ENCODE measurements around the gene TRIM36. TPM values are rescaled to one million over a fixed set of nuclear protein-coding genes. Genes with fewer than 3 reads are reported as not detected.

Gene TRIM36
- polyA plus RNA-seq, 2 of the 4 experiments (the other 2 are of a cell fraction) = 0.28 to 1.2 TPM

DNA sequence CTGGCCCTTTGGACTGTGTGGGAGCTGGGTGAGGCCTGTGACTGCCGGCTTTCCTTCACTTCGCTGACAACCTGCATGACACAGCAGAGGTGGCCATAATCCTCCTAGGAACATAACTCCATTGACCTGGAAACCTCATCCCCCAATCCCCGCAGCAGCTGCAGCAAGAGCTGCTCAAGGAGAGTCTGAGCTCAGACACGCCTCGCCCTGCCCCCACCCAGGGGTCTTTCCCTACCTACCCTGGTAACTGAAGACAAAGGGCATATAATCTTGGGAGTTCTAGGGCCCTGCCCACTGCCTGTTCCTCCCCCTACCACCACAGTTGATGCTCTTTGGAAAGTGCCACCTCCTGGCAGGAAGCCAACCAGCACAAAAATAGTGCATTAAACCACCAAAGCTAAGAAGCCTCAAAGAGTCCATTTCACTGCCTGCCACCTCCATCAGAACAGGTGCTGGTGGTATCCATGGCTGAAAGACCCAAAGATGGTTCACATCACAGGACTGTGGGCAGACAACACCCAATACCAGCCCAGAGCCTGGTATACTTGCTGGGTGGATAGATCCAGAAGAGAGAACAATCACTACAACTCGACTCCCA, 18.4 kb downstream of the TRIM36 start:
- no peaks in the 10 kb centered on the region for H3K4me1 ChIP-seq
- FAIRE-seq (no peak), ATAC-seq (no peak), DNase-seq (ENCODE audit: low read depth in 1 of 2, low spot score in 1 of 2) (no peak)
- TF ChIP-seq ZC3H11A (IDR thresholded peaks at IDR 0.05) = no peak
- TF ChIP-seq FOXS1 (CRISPR knock-in tag; IDR thresholded peaks at IDR 0.05) = no peak
- TF ChIP-seq RFX5 (IDR thresholded peaks at IDR 0.05) = no peak
- no peak for TF ChIP-seq SMC3 (IDR thresholded peaks at IDR 0.05)
- no peak for TF ChIP-seq ZNF302 (CRISPR knock-in tag; IDR thresholded peaks at IDR 0.05)
- TF ChIP-seq NR3C1 (IDR thresholded peaks at IDR 0.05) = no peak
- no peak for TF ChIP-seq JUNB (IDR thresholded peaks at IDR 0.05)
- TF ChIP-seq GATA3 (IDR thresholded peaks at IDR 0.05; ENCODE audit: borderline replicate concordance) = no peak
- TF ChIP-seq ZFP36 (IDR thresholded peaks at IDR 0.05; ENCODE audit: borderline replicate concordance, partially characterized antibody) = no peak
- no peak for TF ChIP-seq HDAC2 (IDR thresholded peaks at IDR 0.05)
- no peak for TF ChIP-seq HOXB13 (CRISPR knock-in tag; IDR thresholded peaks at IDR 0.05; ENCODE audit: low read depth)
- TF ChIP-seq CHD4 (IDR thresholded peaks at IDR 0.05; ENCODE audit: borderline replicate concordance) = no peak
- TF ChIP-seq FOSB (CRISPR knock-in tag; IDR thresholded peaks at IDR 0.05) = no peak
- TF ChIP-seq HES2 (IDR thresholded peaks at IDR 0.05) = no peak
- 0 out of 3 replicates have a peak, but pooled peaks cover 6% of the 10 kb centered on the region for H3K9me3 ChIP-seq
- ChIA-PET CTCF (interaction anchor here (1.2 to 2.2 kb wide), 2 partner anchors 11 to 14 kb away, joined by 3 to 7 read pairs; no protein-coding TSS in a partner anchor), POLR2A (no interaction called here)
- H3K27ac ChIP-seq = no peak overlapping the region
- WGBS (ENCODE audit: missing lambda C conversion rate) = 59% methylated on average over 6 of the region's 6 CpGs
- no peak overlapping the region for H3K4me2 ChIP-seq
- H3K4me3 ChIP-seq = no peak overlapping the region

GRCh38 chr5:115150512-115150911, 19.2 kb downstream of the TRIM36 start:
- ATAC-seq = no peak
- TF ChIP-seq BHLHE40 (IDR thresholded peaks at IDR 0.05; ENCODE audit: low read depth, low read length) (no peak), ZC3H11A (IDR thresholded peaks at IDR 0.05) (no peak)
- no peak for FAIRE-seq
- Histone ChIP-seq H3K4me2 (no peak overlapping the region), H3K27ac (no peak overlapping the region), H3K9me3 (0 out of 3 replicates have a peak, but pooled peaks cover 2% of the 10 kb centered on the region), H3K4me1 (no peaks in the 10 kb centered on the region), H3K4me3 (no peak overlapping the region)
- no peak for DNase-seq (ENCODE audit: low read depth in 1 of 2, low spot score in 1 of 2)
- WGBS (ENCODE audit: missing lambda C conversion rate) = 36% methylated on average over 5 of the region's 5 CpGs
- POLR2A ChIA-PET = no interaction called here
- CTCF ChIA-PET = interaction anchor here (2.2 kb wide), 1 partner anchor 10 kb away, joined by 7 read pairs; no protein-coding TSS in a partner anchor

GRCh38 chr5:115147052-115147451, 22.7 kb downstream of the TRIM36 start:
- Histone ChIP-seq H3K4me3 (no peak overlapping the region), H3K4me2 (no peak overlapping the region), H3K27ac (no peak overlapping the region), H3K4me1 (no peaks in the 10 kb centered on the region), H3K9me3 (0 out of 3 replicates have a peak, but pooled peaks cover 2% of the 10 kb centered on the region)
- WGBS (ENCODE audit: missing lambda C conversion rate) = 36% methylated on average over 5 of the region's 5 CpGs
- ChIA-PET CTCF (no interaction called here), POLR2A (no interaction called here)
- no peak for TF ChIP-seq PHF8 (IDR thresholded peaks at IDR 0.05; ENCODE audit: borderline replicate concordance, low read depth)
- no peak for TF ChIP-seq MAX (IDR thresholded peaks at IDR 0.05)
- no peak for TF ChIP-seq FOXS1 (CRISPR knock-in tag; IDR thresholded peaks at IDR 0.05)
- no peak for TF ChIP-seq ESRRA (IDR thresholded peaks at IDR 0.05; ENCODE audit: borderline replicate concordance, low read length)
- TF ChIP-seq POLR2AphosphoS2 (conservative IDR thresholded peaks at IDR 0.05; ENCODE audit: low read length) = no peak
- TF ChIP-seq ATOH8 (CRISPR knock-in tag; IDR thresholded peaks at IDR 0.05; ENCODE audit: low read depth) = no peak
- TF ChIP-seq SMC3 (IDR thresholded peaks at IDR 0.05) = no peak
- TF ChIP-seq, protein P1, sequence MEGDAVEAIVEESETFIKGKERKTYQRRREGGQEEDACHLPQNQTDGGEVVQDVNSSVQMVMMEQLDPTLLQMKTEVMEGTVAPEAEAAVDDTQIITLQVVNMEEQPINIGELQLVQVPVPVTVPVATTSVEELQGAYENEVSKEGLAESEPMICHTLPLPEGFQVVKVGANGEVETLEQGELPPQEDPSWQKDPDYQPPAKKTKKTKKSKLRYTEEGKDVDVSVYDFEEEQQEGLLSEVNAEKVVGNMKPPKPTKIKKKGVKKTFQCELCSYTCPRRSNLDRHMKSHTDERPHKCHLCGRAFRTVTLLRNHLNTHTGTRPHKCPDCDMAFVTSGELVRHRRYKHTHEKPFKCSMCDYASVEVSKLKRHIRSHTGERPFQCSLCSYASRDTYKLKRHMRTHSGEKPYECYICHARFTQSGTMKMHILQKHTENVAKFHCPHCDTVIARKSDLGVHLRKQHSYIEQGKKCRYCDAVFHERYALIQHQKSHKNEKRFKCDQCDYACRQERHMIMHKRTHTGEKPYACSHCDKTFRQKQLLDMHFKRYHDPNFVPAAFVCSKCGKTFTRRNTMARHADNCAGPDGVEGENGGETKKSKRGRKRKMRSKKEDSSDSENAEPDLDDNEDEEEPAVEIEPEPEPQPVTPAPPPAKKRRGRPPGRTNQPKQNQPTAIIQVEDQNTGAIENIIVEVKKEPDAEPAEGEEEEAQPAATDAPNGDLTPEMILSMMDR (IDR thresholded peaks at IDR 0.05) = no peak
- no peak for TF ChIP-seq CHD2 (IDR thresholded peaks at IDR 0.05; ENCODE audit: low read length, partially characterized antibody)
- no peak for TF ChIP-seq MAZ (IDR thresholded peaks at IDR 0.05; ENCODE audit: borderline replicate concordance, low read depth, low read length)
- no peak for TF ChIP-seq MAFK (IDR thresholded peaks at IDR 0.05; ENCODE audit: partially characterized antibody)
- ATAC-seq (no peak), DNase-seq (ENCODE audit: low read depth in 1 of 2, low spot score in 1 of 2) (no peak), FAIRE-seq (no peak)
